Thyroid gland (tissue), 4 donors: Measurements from ENCODE around the gene ERO1A. TPM values are rescaled to one million over a fixed set of nuclear protein-coding genes. Genes with fewer than 3 reads are reported as not detected.

Experiments
- DNase-seq, 2 donors: peaks; one replicate each; pipeline ENCODE4 v3.0.0-alpha.2; 2019
- H3K27ac ChIP-seq, 3 donors: fragments of 200-600 bp; sonication (generic); 1 replicate in 2 of 3; 2 replicates in 1 of 3; pipeline ENCODE4 v1.5.1; 2016 to 2019; ENCODE audit warnings: mild to moderate bottlenecking in 1 of 3, moderate library complexity in 1 of 3
- H3K27me3 ChIP-seq: fragments of 200-600 bp; sonication (generic); one replicate; pipeline ENCODE4 v1.5.1; 2019
- H3K36me3 ChIP-seq, 2 donors: fragments of 200-600 bp; sonication (generic); one replicate each; pipeline ENCODE4 v1.5.1; 2016 to 2019
- H3K4me1 ChIP-seq, 2 donors: fragments of 200-600 bp; sonication (generic); one replicate each; pipeline ENCODE4 v1.5.1; 2017 to 2019
- H3K4me3 ChIP-seq, 3 donors: fragments of 200-600 bp; sonication (generic); replicated peaks in 1 of 3; 1 replicate in 2 of 3; 2 replicates in 1 of 3; pipeline ENCODE4 v1.5.1; 2016; ENCODE audit warnings: mild to moderate bottlenecking in 1 of 3
- H3K9me3 ChIP-seq: fragments of 200-600 bp; sonication (generic); one replicate; pipeline ENCODE4 v1.5.1; 2017
- POLR2A ChIP-seq, 2 donors: fragments of 450-650 bp; IDR thresholded peaks; one replicate each; pipeline ENCODE4 v1.6.1; 2017; ENCODE audit warnings: antibody characterized with exemption in 2 of 2, mild to moderate bottlenecking in 2 of 2, moderate library complexity in 1 of 2
- WGBS, 2 donors: methylation state at CpG; one replicate each; pipeline ENCODE4 v1.1.5; 2017; 5-methylcytosine and 5-hydroxymethylcytosine counted together
- intact Hi-C: fragments of 100-400 bp; cut with DNase I; formaldehyde crosslinking; loops from one replicate; pipeline ENCODE4 v1.15.1; 2023
- total RNA-seq, 4 donors: library from RNA; depleted of rRNA; stranded (reverse); fragments of >200 nt; gene quantifications; one replicate each; pipeline ENCODE4 v1.2.3, GENCODE V29; 2016
- TF ChIP-seq, protein P1 (sequence below), 6 experiments: fragments of 200-600 bp in 3 of 6; fragments of 450-650 bp in 3 of 6; sonication (generic) in 3 of 6; IDR thresholded peaks; one replicate each; pipeline ENCODE4 v1.5.1; 2016 to 2019; ENCODE audit warnings: antibody characterized with exemption in 6 of 6, mild to moderate bottlenecking in 2 of 6, inconsistent platforms in 1 of 6, moderate library complexity in 1 of 6

ERO1A gene
- total RNA-seq, 4 donors from 2014 or later = 32.2 to 55.9 (median 38.6) TPM

DNA sequence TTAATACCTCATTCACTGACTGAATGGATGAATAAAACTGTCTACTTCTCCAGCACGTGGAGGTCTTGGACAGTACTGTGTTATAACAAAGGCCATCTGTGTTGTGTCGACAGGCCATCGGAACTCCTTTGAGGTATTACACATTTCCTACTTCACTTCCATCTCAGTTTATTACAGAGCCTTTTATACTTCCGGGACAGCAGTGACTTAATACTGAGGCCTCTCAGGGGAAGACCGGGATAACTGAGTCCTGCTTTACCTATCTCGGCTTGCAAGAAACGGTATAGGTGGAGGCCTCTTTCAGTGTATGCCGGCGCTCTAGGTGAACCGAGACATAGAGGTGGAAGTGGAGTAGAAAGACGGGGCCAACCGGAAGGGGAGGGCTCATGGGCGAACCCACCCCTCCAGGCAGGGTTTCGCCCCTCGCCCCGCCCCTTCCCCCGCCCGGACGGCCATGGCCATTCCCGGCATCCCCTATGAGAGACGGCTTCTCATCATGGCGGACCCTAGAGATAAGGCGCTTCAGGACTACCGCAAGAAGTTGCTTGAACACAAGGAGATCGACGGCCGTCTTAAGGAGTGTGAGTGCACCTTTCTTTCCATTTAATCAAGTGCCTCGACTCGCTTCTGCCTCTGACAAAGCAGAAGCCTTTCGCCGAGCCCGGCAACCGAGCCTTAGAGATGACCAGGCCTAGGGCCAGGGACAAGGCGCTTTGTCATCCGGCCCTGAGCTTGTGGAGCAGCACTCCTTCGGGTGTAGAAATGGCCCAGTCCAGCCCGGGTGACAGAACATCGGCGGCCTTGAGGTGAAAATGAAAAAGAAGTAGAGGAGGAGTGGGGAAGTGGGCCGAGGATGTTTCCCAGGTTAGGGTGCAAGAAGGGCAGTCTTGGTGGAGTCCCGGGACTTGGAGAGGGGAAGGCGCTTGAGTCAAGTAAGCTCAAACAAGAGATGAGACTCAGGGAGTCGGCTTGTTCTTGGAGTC, 11.7 kb upstream of the ERO1A start, which contains the start of gene PSMC6:
TSS of gene PSMC6 (plus strand) at position 477 of the 983 bp plus-strand sequence. CDS start at position 497, 20 bp downstream.
- WGBS, 2 donors = 1% methylated on average over 37 to 41 of the region's 43 CpGs
- peaks cover 2 to 30% of the 10 kb centered on the region in 2 donors for H3K36me3 ChIP-seq
- TF ChIP-seq, protein P1, sequence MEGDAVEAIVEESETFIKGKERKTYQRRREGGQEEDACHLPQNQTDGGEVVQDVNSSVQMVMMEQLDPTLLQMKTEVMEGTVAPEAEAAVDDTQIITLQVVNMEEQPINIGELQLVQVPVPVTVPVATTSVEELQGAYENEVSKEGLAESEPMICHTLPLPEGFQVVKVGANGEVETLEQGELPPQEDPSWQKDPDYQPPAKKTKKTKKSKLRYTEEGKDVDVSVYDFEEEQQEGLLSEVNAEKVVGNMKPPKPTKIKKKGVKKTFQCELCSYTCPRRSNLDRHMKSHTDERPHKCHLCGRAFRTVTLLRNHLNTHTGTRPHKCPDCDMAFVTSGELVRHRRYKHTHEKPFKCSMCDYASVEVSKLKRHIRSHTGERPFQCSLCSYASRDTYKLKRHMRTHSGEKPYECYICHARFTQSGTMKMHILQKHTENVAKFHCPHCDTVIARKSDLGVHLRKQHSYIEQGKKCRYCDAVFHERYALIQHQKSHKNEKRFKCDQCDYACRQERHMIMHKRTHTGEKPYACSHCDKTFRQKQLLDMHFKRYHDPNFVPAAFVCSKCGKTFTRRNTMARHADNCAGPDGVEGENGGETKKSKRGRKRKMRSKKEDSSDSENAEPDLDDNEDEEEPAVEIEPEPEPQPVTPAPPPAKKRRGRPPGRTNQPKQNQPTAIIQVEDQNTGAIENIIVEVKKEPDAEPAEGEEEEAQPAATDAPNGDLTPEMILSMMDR (IDR thresholded peaks at IDR 0.05) = no peak
- peak in 1 of 2 donors; percentile 91 for TF ChIP-seq POLR2A (IDR thresholded peaks at IDR 0.05)
- H3K27ac ChIP-seq = peak within 1 kb of the TSS; percentile 89 to 96 (median 92)
- intact Hi-C loops = no loop called here
- no peaks in the 10 kb centered on the region for H3K27me3 ChIP-seq
- no peaks in the 10 kb centered on the region for H3K9me3 ChIP-seq
- H3K4me1 ChIP-seq = peaks cover 10 to 16% of the 10 kb centered on the region in 2 donors
- DNase-seq = peak; percentile 96 to 97
- H3K4me3 ChIP-seq = peak within 1 kb of the TSS; percentile 49 to 84 (median 56)

DNA sequence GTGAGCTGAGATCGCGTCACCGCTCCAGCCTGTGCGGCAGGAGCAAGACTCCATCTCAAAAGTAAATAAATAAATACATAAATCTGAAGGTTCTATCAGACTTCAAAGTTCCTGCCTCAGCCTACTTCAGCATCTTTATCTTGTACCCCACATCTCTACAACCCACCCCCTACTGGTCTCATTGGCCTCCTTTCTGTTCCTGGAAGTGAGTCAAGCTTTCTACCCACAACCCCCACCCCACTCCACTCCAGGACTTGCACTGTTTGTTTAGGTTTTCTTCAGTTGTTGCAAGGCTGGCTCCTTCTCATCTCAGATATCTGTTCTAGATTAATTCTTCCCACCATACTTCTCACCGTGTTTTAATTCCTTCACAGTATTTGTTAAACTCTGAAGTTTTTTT, 10.9 kb upstream of the ERO1A start:
- 83% methylated on average over 5 of the region's 5 CpGs for WGBS, 2 donors
- Histone ChIP-seq H3K27me3 (no peaks in the 10 kb centered on the region), H3K4me1 (peaks cover 10 to 16% of the 10 kb centered on the region in 2 donors), H3K36me3 (peaks cover 0 to 23% of the 10 kb centered on the region in 2 donors), H3K4me3 (peak overlapping the region in 1 of 3 donors; percentile 56), H3K27ac (peak overlapping the region; percentile 89 to 96 (median 92)), H3K9me3 (no peaks in the 10 kb centered on the region)
- peak; percentile 40 to 49 for DNase-seq
- TF ChIP-seq, protein P1 (IDR thresholded peaks at IDR 0.05) = no peak
- TF ChIP-seq POLR2A (IDR thresholded peaks at IDR 0.05) = no peak
- intact Hi-C loops = no loop called here

DNA sequence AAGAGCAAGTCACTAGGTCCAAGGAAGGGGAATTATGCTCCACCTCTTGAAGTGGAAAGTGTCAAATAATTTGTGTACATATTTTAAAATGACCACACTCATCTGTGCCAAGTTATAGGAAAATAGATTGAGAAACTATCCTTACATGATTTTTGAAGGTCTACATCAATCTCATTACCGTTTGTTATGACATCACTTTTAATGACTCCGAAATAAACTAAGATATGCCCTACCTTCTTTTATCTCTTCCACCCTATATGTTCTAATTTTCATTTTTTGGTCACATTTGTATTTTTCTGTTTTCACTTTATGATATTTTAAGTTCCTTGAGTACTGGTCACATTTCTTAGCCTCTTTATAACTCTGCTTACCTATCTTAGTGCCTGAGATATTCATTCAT, 8.3 kb upstream of the ERO1A start:
- no peaks in the 10 kb centered on the region for H3K27me3 ChIP-seq
- WGBS, 2 donors = 94 to 98% methylated on average over 2 of the region's 2 CpGs
- H3K4me1 ChIP-seq = peaks cover 10 to 16% of the 10 kb centered on the region in 2 donors
- no peaks in the 10 kb centered on the region for H3K9me3 ChIP-seq
- H3K4me3 ChIP-seq = no peak overlapping the region
- peaks cover 0 to under 1% of the 10 kb centered on the region in 2 donors for H3K36me3 ChIP-seq
- intact Hi-C loops = loop anchor here (5.0 kb wide), 1 partner anchor 151 kb away; the partner anchor contains the start of genes GPR137C and TXNDC16
- H3K27ac ChIP-seq = no peak overlapping the region
- DNase-seq = no peak
- no peak for TF ChIP-seq POLR2A (IDR thresholded peaks at IDR 0.05)
- TF ChIP-seq, protein P1 (IDR thresholded peaks at IDR 0.05) = no peak

DNA sequence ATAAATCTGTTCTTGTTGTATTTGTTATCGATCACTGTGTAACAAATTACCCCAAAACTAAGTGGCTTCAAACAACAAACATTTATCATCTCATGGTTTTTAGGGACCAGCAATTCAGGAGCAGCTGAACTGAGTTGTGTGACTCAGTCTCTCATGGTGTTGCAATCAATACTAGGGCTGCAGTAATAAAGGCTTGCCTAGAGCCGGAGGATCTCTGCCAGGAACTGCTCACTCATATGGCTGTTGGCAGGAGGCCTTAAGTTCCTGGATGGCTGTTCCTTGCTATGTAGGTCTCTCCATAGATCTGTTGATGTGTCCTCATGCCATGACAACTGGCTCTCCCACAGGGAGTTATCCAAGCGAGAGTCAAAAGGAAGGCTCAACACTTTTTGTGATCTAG, 7.9 kb upstream of the ERO1A start:
- WGBS, 2 donors = 80 to 92% methylated on average over 3 of the region's 3 CpGs
- Histone ChIP-seq H3K36me3 (no peaks in the 10 kb centered on the region), H3K9me3 (no peaks in the 10 kb centered on the region), H3K4me3 (no peak overlapping the region), H3K4me1 (peaks cover 7 to 11% of the 10 kb centered on the region in 2 donors), H3K27me3 (no peaks in the 10 kb centered on the region), H3K27ac (no peak overlapping the region)
- TF ChIP-seq POLR2A (IDR thresholded peaks at IDR 0.05) = no peak
- TF ChIP-seq, protein P1 (IDR thresholded peaks at IDR 0.05) = no peak
- no peak for DNase-seq
- intact Hi-C loops = loop anchor here (5.0 kb wide), 1 partner anchor 151 kb away; the partner anchor contains the start of genes GPR137C and TXNDC16
